ENCODE data around the gene FARS2. TPM values are rescaled to one million over a fixed set of nuclear protein-coding genes. Genes with fewer than 3 reads are reported as not detected.

The FARS2 gene
- total and polyA plus RNA-seq, 2 of the 13 experiments (the other 11 are each of a cell fraction or from before 2014, with no cell fraction given), result 15.4 to 26.0 TPM

DNA sequence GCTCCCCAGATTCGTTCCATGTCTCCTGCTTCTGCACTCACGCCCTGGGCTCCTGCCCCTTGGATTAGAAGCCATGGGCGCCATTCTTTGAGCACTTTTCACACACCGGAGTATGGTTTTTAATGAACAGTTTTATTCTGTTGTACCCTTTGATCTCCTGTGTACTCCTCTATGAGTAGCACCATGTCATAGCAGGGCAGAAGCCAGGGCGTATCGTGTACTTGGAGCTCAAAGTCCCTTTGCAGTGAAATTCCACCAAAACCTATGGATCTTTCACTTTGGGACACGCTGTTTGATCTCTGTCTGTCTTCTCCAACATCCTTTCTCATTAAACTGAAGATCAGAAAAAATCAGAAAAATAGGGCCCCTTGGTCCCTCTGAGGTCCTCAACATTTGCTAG lies 470.1 kb downstream of the FARS2 start (continued):
- TF ChIP-seq, protein P1, sequence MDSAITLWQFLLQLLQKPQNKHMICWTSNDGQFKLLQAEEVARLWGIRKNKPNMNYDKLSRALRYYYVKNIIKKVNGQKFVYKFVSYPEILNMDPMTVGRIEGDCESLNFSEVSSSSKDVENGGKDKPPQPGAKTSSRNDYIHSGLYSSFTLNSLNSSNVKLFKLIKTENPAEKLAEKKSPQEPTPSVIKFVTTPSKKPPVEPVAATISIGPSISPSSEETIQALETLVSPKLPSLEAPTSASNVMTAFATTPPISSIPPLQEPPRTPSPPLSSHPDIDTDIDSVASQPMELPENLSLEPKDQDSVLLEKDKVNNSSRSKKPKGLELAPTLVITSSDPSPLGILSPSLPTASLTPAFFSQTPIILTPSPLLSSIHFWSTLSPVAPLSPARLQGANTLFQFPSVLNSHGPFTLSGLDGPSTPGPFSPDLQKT (CRISPR knock-in tag; IDR thresholded peaks at IDR 0.05; ENCODE audit: borderline replicate concordance), result no peak
- TF ChIP-seq NCOR1 (IDR thresholded peaks at IDR 0.05; ENCODE audit: borderline replicate concordance, low read length) (peak; percentile 83; the same call in 1 of the 2 replicates), DNMT3B (CRISPR knock-in tag; conservative IDR thresholded peaks at IDR 0.05) (no peak), GABPA (IDR thresholded peaks at IDR 0.05; ENCODE audit: low read depth, low read length) (no peak), GABPA (CRISPR knock-in tag; IDR thresholded peaks at IDR 0.05; ENCODE audit: low read depth) (no peak), GATAD2A (CRISPR knock-in tag; IDR thresholded peaks at IDR 0.05) (0 out of 2 replicates have a peak, but pooled peaks have one; percentile 19), HNF4G (IDR thresholded peaks at IDR 0.05; ENCODE audit: borderline replicate concordance, low read depth, low read length) (peak; percentile 52; the same call in 1 of the 2 replicates), HNF4G (CRISPR knock-in tag; IDR thresholded peaks at IDR 0.05; ENCODE audit: borderline replicate concordance, low read depth) (no peak), CENPT (CRISPR knock-in tag; IDR thresholded peaks at IDR 0.05; ENCODE audit: low read depth) (no peak), MED13 (CRISPR knock-in tag; IDR thresholded peaks at IDR 0.05) (no peak), KDM3A (CRISPR knock-in tag; IDR thresholded peaks at IDR 0.05; ENCODE audit: low read depth) (no peak), ARNT2 (CRISPR knock-in tag; IDR thresholded peaks at IDR 0.05; ENCODE audit: low read depth) (no peak), SMARCC2 (IDR thresholded peaks at IDR 0.05) (no peak)
- TF ChIP-seq, protein P2, sequence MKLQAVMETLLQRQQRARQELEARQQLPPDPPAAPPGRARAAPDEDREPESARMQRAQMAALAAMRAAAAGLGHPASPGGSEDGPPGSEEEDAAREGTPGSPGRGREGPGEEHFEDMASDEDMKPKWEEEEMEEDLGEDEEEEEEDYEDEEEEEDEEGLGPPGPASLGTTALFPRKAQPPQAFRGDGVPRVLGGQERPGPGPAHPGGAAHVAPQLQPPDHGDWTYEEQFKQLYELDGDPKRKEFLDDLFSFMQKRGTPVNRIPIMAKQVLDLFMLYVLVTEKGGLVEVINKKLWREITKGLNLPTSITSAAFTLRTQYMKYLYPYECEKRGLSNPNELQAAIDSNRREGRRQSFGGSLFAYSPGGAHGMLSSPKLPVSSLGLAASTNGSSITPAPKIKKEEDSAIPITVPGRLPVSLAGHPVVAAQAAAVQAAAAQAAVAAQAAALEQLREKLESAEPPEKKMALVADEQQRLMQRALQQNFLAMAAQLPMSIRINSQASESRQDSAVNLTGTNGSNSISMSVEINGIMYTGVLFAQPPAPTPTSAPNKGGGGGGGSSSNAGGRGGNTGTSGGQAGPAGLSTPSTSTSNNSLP (IDR thresholded peaks at IDR 0.05; ENCODE audit: low read depth, low read length), result peak; percentile 28; the same call in 1 of the 2 replicates
- TF ChIP-seq, protein P3, sequence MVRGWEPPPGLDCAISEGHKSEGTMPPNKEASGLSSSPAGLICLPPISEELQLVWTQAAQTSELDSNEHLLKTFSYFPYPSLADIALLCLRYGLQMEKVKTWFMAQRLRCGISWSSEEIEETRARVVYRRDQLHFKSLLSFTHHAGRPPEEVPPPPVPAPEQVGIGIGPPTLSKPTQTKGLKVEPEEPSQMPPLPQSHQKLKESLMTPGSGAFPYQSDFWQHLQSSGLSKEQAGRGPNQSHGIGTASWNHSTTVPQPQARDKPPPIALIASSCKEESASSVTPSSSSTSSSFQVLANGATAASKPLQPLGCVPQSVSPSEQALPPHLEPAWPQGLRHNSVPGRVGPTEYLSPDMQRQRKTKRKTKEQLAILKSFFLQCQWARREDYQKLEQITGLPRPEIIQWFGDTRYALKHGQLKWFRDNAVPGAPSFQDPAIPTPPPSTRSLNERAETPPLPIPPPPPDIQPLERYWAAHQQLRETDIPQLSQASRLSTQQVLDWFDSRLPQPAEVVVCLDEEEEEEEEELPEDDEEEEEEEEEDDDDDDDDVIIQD (CRISPR knock-in tag; IDR thresholded peaks at IDR 0.05; ENCODE audit: low read depth), result 0 out of 2 replicates have a peak, but pooled peaks have one; percentile 35
- TF ChIP-seq, protein P4, sequence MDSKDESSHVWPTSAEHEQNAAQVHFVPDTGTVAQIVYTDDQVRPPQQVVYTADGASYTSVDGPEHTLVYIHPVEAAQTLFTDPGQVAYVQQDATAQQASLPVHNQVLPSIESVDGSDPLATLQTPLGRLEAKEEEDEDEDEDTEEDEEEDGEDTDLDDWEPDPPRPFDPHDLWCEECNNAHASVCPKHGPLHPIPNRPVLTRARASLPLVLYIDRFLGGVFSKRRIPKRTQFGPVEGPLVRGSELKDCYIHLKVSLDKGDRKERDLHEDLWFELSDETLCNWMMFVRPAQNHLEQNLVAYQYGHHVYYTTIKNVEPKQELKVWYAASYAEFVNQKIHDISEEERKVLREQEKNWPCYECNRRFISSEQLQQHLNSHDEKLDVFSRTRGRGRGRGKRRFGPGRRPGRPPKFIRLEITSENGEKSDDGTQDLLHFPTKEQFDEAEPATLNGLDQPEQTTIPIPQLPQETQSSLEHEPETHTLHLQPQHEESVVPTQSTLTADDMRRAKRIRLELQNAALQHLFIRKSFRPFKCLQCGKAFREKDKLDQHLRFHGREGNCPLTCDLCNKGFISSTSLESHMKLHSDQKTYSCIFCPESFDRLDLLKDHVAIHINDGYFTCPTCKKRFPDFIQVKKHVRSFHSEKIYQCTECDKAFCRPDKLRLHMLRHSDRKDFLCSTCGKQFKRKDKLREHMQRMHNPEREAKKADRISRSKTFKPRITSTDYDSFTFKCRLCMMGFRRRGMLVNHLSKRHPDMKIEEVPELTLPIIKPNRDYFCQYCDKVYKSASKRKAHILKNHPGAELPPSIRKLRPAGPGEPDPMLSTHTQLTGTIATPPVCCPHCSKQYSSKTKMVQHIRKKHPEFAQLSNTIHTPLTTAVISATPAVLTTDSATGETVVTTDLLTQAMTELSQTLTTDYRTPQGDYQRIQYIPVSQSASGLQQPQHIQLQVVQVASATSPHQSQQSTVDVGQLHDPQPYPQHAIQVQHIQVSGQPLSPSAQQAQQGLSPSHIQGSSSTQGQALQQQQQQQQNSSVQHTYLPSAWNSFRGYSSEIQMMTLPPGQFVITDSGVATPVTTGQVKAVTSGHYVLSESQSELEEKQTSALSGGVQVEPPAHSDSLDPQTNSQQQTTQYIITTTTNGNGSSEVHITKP (CRISPR knock-in tag; IDR thresholded peaks at IDR 0.05; ENCODE audit: low read depth), result no peak
- TF ChIP-seq, protein P5, sequence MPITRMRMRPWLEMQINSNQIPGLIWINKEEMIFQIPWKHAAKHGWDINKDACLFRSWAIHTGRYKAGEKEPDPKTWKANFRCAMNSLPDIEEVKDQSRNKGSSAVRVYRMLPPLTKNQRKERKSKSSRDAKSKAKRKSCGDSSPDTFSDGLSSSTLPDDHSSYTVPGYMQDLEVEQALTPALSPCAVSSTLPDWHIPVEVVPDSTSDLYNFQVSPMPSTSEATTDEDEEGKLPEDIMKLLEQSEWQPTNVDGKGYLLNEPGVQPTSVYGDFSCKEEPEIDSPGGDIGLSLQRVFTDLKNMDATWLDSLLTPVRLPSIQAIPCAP (CRISPR knock-in tag; IDR thresholded peaks at IDR 0.05; ENCODE audit: low read depth), result no peak

Measured in HepG2 (cell line).